Measurements from ENCODE around the gene SMC3.

- TF ChIP-seq CTCF (IDR thresholded peaks at IDR 0.05): no peak
- TF ChIP-seq POLR2AphosphoS5 (IDR thresholded peaks at IDR 0.05): no peak
- TF ChIP-seq EP300 (IDR thresholded peaks at IDR 0.05): no peak
- no peak for TF ChIP-seq POLR2A (IDR thresholded peaks at IDR 0.05)
These were observed 52.3 kb downstream of the SMC3 start for GRCh38 chr10:110619514-110620397.
